Erythroblast (primary cell): Measurements from ENCODE around the gene CAMSAP2.

Experiments used
- GATA1 ChIP-seq: IDR thresholded peaks from 2 replicates; pipeline ENCODE4 v1.6.1; 2011; ENCODE audit warnings: low read depth, mild to moderate bottlenecking, control low read depth, low read length, moderate library complexity
- POLR2A ChIP-seq: IDR thresholded peaks from 2 replicates; pipeline ENCODE4 v1.6.1; 2011; ENCODE audit warnings: mild to moderate bottlenecking, low read length

- TF ChIP-seq POLR2A (no peak), GATA1 (no peak)
Observed at GRCh38 chr1:200693327-200693726, 45.4 kb upstream of the CAMSAP2 start.
